Left renal pelvis (tissue), 4 donors: ENCODE results near the gene PCSK1. TPM values are rescaled to one million over a fixed set of nuclear protein-coding genes. Genes with fewer than 3 reads are reported as not detected.
"Not testable (repeated sequence)": the region's sequence is repeated elsewhere in the genome, so short reads cannot be mapped to it uniquely, and the experiment has no call there.

ENCODE experiments used
- DNase-seq, 4 donors: peaks; one replicate each; pipeline ENCODE4 v3.0.0-alpha.2; 2013; ENCODE audit warnings: low read depth in 4 of 4, low spot score in 3 of 4
- polyA plus RNA-seq, 4 donors: library from polyadenylated mRNA; unstranded; fragments of 120-200 nt; gene quantifications; one replicate each; pipeline ENCODE4 v1.2.1, GENCODE V29; 2013; ENCODE audit not compliant: insufficient read length in 4 of 4

The PCSK1 gene
- polyA plus RNA-seq, 4 donors: 0.10 to 0.29 (median 0.20) TPM

DNA sequence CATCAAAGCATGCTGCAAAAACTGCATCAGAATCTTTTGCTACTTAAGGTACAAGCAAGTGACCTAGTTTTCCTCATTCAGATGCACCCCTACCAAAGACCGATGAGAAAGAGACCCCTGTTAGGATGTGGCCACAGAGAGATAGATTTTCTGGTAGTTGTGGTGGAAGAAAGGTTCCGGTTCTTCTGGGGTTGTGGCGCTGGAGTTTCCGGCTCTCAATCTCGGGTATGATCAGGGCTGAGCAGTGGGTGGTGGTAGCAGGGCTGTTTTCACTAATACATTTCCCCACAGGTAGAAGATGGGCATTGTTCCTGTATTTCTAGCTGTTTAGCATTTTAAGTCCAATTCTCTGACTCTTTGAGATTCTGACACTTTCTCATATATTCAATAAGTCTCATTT, 58.4 kb downstream of the PCSK1 start:
- no peak for DNase-seq

DNA sequence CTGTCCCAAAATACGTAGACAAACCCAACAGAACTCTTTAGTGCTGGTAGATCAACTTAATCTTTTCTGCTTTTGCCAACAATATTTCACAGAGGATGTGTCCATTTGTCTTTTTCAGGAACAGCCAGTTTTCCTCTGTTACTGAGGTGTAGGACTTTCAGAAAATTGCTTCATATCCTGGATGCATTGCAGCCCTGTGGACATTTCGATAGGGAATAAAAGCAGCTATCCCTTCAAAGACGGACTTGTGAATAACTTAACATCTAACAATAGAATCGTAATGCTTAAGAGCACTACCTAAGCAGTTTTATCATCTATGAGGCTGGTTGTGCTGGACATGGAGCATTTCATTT, 59.7 kb downstream of the PCSK1 start:
- DNase-seq: no peak

DNA sequence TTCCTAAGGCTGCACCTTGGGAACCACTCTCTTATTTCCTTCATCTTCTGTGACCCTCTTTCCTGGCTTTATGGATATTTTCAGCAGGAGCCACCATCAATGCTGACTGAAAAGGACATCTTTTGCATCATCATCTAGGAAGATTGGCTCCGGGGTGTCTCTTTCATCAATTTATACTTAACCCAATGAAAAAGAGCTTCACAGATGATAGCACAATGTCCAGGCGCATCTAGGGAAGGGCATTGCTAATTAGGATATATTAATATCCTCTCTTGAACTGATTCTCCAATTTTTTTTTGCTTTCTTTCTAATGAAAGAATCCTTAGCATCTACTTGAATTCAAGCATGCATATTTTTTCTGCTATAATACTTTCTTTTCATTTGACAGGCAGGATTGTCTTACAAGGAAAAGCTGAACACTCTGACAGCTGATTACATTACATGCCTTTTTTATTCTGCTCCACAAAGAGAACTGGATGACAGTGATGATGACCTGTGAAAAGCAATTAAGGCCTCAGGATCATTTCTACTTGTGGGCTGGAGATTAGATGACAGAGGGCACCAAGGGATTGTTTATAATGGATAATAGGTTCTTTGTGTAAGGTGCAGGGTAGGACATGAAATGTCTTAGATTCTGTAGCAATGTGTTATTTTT, 60.2 kb downstream of the PCSK1 start:
- no peak for DNase-seq

DNA sequence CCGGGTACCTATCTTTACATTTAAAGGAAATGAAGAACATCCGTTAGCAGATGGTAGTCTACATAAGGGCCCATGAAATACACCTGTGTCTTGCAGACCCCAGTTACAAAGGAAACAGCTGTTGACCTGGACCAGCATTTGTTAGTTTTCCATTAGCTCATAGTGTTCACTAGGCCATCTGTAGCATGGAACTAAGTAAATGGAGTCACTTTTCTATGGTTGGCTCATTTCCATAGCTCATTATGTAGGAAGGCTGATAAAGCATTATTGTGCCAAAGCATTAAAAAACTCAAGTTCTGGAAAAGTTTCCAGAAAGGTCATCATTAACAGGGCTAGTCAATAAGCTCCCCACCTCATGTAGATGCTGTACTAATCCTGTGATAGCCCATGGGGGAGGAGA, 62.1 kb downstream of the PCSK1 start:
- no peak for DNase-seq

DNA sequence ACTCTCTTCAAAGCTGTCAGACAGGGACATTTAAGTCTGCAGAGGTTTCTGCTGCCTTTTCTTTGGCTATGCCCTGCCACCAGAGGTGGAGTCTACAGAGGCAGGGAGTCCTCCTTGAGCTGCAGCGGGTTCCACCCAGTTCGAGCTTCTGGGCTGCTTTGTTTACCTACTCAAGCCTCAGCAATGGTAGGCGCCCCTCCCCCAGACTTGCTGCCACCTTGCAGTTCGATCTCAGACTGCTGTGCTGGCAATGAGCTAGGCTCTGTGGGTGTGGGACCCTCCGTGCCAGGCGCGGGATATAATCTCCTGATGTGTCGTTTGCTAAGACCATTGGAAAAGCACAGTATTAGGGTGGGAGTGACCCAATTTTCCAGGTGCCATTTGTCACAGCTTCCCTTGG, 65.7 kb downstream of the PCSK1 start:
- DNase-seq: not testable (repeated sequence)

DNA sequence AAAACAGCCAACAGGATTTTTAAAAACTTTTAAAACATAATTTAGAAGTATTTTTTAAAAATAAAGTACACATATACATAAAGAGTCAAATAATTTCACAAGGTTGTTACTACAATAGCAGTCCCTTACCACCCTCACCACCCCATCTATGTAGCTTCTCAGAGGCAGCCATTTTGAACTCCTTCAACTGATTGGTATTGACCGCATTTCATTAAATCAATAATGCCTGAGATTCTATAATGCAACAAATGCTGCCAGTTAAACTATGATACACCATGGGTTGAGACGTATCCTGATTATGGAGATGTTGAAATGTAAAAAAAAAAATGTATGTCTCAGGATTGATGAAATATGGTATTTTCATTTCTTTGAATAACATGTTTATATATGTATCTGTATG, 78.8 kb downstream of the PCSK1 start:
- DNase-seq: no peak

DNA sequence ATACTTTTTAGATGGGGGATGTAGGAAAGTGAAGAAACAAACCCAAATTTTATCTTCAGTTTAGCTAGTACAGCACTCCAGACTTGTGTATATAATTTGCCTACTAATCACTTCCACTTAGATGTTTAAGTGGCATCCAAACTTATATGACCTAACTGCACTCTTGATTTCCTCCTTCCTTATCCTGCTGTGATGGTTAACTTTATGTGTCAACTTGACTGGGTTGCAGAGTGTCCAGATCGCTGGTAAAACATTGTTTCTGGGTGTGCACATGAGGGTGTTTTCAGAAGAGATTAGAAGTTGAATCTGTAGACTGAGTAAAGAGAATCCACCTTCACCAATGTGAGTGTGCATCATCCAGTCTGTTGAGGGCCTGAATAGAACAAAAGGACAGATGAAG, 79.8 kb downstream of the PCSK1 start:
- DNase-seq: no peak

DNA sequence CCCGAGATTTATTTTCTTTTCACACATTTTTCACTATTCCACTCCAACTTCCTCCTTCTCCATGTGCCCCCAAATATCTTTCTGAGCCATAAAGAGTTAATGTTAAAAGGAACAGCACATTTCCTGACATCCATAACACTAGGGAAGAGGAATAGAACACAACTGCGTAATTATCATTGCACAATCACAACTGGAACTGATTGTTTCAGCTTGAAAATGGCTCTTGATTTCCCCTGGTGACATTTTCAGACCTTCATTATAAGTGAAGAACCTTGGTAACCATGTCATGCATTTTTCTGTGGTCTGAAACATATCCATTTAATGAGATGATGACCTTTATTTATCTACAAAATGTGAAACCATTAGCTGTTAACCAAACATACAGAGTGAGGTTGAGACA, 82.4 kb downstream of the PCSK1 start:
- DNase-seq: no peak

DNA sequence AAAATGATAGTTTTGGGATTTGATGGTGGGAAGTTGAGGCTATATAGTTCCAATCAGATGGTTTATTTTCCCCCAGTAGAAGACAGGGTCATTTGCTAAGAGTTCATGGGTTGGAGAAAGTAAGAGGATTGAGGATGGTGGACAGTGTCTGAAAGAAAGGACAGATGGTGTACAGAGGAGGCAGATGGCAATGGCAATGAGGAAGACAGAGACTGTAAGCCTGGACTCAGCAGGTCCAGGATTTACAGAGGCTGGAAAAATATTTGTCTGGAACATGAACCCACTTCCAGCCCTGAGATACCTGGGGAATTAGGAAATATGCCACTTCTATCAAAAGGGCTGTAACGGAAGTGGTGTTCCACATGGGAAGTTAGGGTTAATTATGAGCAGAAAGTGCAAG, 84.5 kb downstream of the PCSK1 start:
- no peak for DNase-seq

DNA sequence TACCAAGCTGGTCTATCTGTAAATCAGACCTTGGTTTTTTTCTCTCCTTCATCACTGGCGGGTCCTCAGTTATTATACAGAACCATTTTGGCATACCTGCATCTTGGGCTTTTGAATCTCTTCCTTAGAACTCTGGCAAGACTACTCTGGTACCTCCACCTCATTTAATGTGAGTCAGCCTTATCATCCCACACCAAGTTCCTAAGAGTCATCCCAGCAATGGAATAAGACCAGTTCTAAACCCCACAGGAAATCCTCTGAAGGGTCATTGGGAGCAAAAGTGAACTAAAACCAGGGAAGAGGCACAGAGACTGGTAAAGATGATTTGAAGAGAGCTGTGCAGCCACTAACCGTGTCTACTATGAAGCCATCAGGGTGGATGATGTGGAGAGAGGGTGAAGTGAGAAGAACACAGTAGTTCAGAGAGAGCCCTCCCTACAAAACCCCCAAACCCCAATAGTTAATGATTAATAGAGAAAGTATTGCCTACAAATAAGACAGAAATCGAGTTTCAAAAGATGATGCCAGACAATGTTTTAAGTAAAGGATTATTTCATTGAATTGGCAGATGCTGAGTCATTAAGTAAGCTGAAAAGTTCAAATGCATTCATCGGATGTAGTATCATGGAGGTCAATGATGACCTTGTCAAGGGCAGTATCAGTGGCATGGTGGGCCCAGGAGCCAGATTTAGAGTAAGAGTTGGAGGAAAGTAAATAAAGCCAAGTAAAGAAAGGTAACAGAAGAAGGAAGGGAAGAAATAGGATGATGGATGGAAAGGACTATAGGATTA, 85.4 kb downstream of the PCSK1 start:
- DNase-seq: no peak

DNA sequence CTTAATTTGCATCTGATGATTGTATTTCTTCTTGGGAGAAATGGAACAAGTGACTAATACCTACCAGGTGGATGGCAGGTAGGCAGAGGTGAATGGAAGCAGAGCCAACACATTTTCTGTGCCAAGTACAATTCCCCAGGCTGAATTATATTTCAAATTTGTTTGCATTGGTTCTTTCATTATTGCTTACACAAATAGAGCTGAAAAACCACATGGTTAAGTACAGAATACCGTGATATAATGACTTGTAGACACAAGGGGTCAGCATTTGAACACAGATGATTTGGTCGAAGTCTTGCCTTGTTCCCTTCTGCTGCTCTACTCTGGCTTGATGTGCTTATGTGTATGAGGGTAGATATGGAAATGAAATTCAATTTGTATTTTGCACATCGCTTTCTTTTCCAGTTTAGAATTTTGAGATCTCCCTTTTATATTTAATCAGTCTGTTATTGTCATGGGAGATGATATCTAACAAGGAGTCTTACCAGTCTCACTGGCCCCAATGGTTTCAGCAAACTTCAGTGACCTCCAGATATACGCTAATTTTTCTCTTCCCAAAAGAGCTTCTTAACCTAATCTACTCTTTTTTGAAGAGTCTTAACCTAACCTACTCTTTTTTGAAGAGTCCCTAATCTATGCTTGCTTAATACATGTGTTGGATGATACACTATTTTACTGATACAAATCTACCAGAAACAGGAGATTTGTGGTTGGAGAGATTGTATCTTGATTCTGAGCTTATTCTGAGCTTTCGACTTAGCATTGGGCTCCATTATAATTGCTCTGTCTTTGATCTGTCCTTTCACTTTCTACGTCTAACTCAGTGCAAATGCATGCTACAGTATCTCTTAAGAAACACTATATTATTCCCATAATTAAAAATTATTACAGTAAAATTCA, 88.1 kb downstream of the PCSK1 start:
- DNase-seq: peak in 1 of 4 donors; percentile 14

DNA sequence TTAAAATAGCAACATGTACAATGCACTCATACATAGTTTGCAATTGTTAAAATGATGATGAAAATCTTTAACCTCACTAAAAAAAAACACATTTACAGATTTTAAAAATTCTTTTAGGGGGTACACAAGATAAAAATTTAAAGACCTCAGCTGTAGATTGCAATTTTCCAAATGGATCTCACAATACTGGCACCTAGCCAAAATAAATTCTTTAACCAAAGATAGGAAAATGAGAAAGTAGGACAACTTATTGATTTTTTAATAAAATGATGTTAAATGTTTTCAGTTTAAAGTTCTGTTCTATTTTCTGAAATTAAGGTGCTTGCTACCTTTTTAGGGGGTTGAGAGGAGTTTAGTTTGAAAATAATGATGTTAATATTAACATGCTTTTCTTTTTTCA, 90.0 kb downstream of the PCSK1 start:
- no peak for DNase-seq

DNA sequence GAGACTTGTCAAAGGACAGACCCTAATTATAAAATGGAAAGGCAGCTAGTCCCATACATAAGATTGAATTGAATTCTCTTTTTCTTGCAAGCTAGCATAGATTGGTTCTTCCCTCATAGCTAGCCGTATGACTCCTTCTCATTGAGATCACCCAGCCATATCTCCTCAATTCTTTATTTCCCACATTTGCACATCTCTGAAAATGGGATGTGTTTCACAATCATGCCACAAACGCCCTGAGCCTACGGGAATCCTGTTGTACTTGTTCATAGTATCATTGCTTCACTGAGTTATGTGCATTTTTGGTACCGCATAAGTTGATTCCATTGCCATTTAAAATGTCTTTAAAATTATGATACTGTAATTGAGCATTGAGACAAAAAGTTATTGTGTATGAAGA, 90.5 kb downstream of the PCSK1 start:
- no peak for DNase-seq

Other genes starting within 250 kb of the PCSK1 start
- gene CAST, start 229.1 kb upstream of the PCSK1 start, polyA plus RNA-seq: 100 to 1,000 TPM; 110 to 186 (median 155) TPM